Naive thymus-derived CD4-positive, alpha-beta T cell (primary cell): ENCODE measurements around the gene CLASP1. TPM values are rescaled to one million over a fixed set of nuclear protein-coding genes. Genes with fewer than 3 reads are reported as not detected.

Experiments
- polyA plus RNA-seq, 2 donors: library from polyadenylated mRNA; unstranded; fragments of 300-500 nt; fragmentation: Illumina TruSeq; gene quantifications; one replicate each; pipeline ENCODE4 v1.2.3, GENCODE V29; 2021
- total RNA-seq, 6 experiments: library from RNA in 5 of 6; stranded (reverse) in 5 of 6; gene quantifications; 1 replicate in 5 of 6; 2 replicates in 1 of 6; pipeline ENCODE4 v1.2.3 and lab custom pipeline; 2021 to 2026

The CLASP1 gene
- total and polyA plus RNA-seq, 7 experiments from 2014 or later = 13.8 to 76.3 (median 61.6) TPM

Other genes with a start within 250 kb of the CLASP1 start
- gene RNU4ATAC, start 118.6 kb downstream of the CLASP1 start, total RNA-seq = not detected
- gene RNU4ATAC, start 118.6 kb downstream of the CLASP1 start, polyA plus RNA-seq = not detected
- 10 to 100 TPM; 35.3 to 88.1 (median 71.9) TPM for gene NIFK, start 87.4 kb upstream of the CLASP1 start, total RNA-seq
- gene NIFK, start 87.4 kb upstream of the CLASP1 start, polyA plus RNA-seq = 10 to 100 TPM; 75.5 to 75.8 TPM
- gene TSN, start 106.2 kb upstream of the CLASP1 start, total RNA-seq = 10 to 100 TPM; 35.8 to 65.8 (median 58.3) TPM
- gene TSN, start 106.2 kb upstream of the CLASP1 start, polyA plus RNA-seq = 10 to 100 TPM; 76.3 to 87.2 TPM